GM19463 (cell line): ENCODE measurements around the gene MYH1.

Experiments used
- ATAC-seq: cut with Tn5 transposase; IDR thresholded peaks from one replicate; pipeline ENCODE4 v1.9.1; 2021; ENCODE audit warnings: mild to moderate bottlenecking, moderate library complexity; ENCODE audit not compliant: unreplicated experiment

MYH1 gene

GRCh38 chr17:10492004-10492403, 26.3 kb downstream of the MYH1 start:
- ATAC-seq: no peak

DNA sequence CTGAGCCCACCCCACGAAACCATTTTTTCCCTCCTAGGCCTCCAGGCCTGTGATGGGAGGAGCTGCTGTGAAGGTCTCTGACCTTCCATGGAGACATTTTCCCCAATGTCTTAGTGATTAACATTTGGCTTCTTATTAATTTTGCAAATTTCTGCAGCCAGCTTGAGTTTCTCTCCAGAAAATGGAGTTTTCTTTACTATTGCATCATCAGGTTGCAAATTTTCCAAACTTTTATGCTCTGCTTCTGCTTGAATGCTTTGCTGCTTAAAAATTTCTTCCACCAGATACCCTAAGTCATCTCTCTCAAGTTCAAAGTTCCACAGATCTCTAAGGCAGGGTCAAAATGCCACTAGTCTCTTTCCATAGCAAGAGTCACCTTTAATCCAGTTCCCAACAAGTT, 36.1 kb downstream of the MYH1 start:
- no peak for ATAC-seq

DNA sequence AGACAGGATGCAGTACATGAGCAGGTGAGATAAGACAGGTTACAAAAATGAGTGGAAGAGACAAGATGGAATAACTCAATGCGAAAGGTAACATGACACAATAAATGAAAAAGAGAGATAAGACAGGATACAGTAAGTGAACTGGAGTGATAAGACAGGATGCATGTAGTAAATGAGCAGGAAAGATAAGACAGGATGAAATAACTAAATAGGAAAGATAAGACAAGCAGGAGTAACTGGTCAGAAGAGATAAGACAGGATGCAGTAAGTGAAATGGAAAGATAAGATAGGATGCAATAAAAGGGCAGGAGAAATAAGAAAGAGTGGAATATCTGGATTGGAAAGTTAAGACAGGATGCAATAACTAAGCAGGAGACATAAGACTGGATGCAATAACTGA, 40.6 kb downstream of the MYH1 start:
- ATAC-seq: no peak

- ATAC-seq: no peak
Observed at GRCh38 chr17:10474536-10474935, 43.8 kb downstream of the MYH1 start.

DNA sequence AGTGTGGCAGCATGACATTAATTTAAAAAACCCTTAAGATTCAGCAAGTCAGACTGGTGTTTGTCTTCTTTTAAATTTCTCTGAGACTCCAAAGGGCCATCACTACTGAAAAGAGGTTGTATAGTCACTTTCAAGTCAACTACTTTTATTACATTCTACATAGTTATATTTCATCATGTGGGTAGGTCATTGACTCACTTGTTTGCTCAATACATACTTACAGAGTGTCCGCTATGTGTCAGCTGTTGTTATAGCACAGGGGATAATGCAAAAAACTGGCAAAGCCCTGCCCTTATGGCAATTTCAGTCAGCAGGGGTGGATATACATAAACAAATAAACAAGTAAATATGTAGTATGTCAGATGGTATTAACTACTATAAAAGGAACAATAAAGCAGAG, 46.5 kb downstream of the MYH1 start:
- no peak for ATAC-seq

DNA sequence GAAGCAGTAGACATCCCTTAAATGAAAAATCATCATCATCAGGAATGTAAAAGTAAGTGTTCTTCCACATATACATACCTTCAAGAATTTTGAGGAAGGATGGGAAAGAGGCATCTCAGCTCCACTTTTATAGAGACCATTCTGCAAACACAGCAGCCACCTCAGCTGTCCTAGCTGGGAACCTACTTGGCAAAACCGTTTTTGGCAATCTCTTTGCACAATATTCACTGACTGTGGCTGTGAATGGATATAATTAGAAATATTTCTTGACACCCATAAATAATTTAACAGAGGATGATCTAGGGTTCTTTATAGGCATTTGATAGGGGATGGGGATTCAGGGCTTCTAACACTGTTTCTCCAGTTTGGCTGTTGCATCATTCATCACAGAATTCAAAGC, 48.9 kb downstream of the MYH1 start, which contains the start of gene MYH4:
Gene MYH4 (minus strand): TSS at position 101 of the 400 bp plus-strand sequence. CDS start 2,814 bp downstream, outside the sequence.
- no peak for ATAC-seq

DNA sequence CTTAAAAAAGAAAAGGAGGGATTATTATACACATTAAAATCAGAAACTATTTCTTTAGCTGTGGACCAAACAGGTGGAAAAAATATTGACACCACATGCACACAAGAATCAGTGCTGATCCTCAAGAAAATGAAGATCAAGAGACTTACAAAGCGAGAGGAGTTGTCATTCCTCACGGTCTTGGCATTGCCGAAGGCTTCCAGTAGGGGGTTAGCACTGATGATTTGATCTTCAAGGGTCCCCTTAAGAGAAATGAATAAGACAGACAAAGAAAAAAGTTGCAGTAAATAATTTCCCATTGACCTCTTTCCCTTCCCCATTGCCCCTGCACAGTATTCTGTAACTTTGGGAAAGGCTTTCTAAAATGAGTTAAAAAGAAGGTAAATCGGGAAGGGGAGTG, 54.9 kb downstream of the MYH1 start:
- ATAC-seq: no peak

- ATAC-seq: no peak
Observed at GRCh38 chr17:10460062-10460461, 58.3 kb downstream of the MYH1 start.

DNA sequence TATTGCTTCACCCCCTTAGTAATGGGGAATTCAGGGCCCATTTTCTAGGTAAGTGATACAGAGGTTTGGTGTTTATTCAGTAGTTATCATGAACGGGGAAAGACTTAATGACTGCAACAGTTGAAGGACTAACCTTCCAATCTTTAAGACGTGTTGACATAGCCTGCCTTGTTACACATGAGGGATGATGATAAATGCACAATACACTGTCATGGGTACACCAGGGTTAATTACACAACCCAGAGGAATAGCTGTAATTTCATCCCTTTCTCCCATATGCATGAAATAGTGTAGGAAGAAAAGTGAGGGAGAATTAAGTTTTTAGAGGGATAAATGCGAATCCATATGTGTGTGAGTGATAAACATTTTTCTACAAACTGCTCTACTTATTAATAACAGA, 59.6 kb downstream of the MYH1 start:
- no peak for ATAC-seq

DNA sequence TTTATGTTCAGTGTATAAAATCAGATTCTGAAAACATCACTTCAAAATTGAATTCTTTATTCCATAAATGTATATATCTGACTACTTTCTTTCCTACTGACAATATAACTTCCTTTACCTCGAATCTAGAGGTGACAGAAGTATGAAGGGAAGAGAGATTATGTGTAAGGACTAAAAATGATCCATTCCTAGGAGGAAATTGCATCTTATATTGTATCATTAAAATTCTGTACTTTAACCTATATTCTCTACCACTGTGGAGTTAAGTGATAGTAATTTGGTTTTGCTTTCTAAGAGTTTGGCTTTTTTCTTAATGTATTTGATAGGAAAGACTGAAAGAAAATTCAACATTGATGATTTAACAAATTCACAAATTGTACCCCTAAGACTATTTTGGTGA, 60.4 kb downstream of the MYH1 start:
- ATAC-seq: no peak

DNA sequence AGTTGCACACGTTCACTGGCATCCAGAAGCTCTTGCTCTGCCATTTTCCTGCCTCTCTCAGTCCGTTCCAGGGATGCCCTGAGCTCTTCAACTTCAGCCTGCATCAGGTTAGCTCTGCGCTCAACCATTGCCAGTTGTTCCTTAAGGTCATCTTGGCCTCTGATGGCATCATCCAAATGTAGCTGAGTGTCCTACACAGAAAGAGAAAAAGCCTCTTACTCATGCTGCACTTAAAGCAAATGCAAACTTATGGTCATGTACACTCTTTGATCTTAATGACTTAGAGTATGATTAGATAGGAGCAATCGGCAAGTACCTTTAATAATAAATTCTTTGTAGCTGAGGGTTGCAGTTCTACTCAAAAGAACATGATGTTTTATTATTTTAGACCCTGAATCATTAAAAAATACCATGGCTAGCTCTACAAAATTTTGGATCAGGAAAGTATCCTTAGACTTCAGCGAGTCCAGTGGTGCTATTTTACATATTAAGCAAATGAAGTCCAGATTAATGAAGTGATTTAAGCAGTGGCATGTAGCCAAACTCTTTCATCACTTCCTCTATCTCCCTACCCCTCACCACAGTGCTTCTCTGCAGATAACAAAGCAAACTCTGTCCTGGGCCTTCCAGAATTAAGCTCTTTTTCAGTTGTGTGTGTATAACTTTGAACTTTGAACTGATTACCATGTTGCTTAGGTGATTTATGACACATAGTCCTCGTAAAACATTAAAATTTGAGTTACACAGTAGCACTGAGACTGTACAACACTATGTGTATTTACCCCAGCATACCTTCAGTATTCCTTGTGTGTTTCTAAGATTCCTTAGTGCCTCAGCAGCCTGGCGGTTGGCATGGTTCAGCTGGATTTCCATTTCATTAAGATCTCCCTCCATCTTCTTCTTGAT, 71.1 kb downstream of the MYH1 start:
- ATAC-seq: no peak
